ENCODE data around the gene POU2AF1.

GRCh38 chr11:111387363-111387762 lies 8.3 kb upstream of the POU2AF1 start:
- no peak for TF ChIP-seq POLR2A (IDR thresholded peaks at IDR 0.05)
- no peak for TF ChIP-seq CTCF (IDR thresholded peaks at IDR 0.05)

All from right lobe of liver (tissue), 4 donors.